OCI-LY3 (cell line): ENCODE results near the gene NID1.

Source experiments
- EZH2phosphoT487 ChIP-seq: fragments of 200-600 bp; shearing (Covaris generic); IDR thresholded peaks from 2 replicates; pipeline ENCODE4 v1.6.1; 2018; ENCODE audit warnings: antibody characterized with exemption, mixed run types, low read depth
- TF ChIP-seq, protein P1 (sequence below): fragments of 200-600, 300-600 bp; sonication (generic); IDR thresholded peaks from 2 replicates; pipeline ENCODE4 v1.5.1; 2014; ENCODE audit warnings: antibody characterized with exemption, low read length, low read depth

DNA sequence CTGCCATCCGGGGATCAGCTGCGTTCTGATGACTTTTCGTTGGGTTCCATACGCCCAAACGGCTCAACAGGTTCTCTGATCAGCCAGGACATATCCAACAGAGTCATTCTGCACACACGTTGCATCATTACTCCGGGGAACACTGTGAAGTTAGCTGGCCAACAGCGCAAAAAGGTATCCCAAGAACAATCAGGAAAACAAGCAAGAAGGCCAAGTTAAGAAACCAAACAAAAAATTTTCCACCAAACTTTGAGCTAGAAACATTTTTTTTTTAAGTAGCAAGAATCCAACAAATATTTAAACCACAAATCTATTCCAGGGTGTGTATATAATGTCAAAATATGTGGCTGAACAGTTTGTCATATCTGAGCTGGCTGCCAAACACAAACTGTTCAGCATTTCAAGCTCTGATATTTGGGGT is 29.2 kb downstream of the NID1 start:
- TF ChIP-seq, protein P1, sequence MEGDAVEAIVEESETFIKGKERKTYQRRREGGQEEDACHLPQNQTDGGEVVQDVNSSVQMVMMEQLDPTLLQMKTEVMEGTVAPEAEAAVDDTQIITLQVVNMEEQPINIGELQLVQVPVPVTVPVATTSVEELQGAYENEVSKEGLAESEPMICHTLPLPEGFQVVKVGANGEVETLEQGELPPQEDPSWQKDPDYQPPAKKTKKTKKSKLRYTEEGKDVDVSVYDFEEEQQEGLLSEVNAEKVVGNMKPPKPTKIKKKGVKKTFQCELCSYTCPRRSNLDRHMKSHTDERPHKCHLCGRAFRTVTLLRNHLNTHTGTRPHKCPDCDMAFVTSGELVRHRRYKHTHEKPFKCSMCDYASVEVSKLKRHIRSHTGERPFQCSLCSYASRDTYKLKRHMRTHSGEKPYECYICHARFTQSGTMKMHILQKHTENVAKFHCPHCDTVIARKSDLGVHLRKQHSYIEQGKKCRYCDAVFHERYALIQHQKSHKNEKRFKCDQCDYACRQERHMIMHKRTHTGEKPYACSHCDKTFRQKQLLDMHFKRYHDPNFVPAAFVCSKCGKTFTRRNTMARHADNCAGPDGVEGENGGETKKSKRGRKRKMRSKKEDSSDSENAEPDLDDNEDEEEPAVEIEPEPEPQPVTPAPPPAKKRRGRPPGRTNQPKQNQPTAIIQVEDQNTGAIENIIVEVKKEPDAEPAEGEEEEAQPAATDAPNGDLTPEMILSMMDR, result no peak
- TF ChIP-seq EZH2phosphoT487, result no peak
